Ovary (tissue), 3 donors: Measurements from ENCODE around the gene NEK2.

Experiments
- CTCF ChIP-seq, 3 donors: fragments of 450-650 bp in 2 of 3; fragments of 200-600 bp in 1 of 3; IDR thresholded peaks; one replicate each; pipeline versions ENCODE4 v1.5.1 to v1.8.0; 2016 to 2022; ENCODE audit warnings: antibody characterized with exemption in 3 of 3, mild to moderate bottlenecking in 1 of 3
- POLR2A ChIP-seq: fragments of 450-650 bp; IDR thresholded peaks from one replicate; pipeline ENCODE4 v1.6.1; 2017; ENCODE audit warnings: antibody characterized with exemption, mild to moderate bottlenecking, moderate library complexity
- donor health status: DM: no; HTN: no; CAD: no.

DNA sequence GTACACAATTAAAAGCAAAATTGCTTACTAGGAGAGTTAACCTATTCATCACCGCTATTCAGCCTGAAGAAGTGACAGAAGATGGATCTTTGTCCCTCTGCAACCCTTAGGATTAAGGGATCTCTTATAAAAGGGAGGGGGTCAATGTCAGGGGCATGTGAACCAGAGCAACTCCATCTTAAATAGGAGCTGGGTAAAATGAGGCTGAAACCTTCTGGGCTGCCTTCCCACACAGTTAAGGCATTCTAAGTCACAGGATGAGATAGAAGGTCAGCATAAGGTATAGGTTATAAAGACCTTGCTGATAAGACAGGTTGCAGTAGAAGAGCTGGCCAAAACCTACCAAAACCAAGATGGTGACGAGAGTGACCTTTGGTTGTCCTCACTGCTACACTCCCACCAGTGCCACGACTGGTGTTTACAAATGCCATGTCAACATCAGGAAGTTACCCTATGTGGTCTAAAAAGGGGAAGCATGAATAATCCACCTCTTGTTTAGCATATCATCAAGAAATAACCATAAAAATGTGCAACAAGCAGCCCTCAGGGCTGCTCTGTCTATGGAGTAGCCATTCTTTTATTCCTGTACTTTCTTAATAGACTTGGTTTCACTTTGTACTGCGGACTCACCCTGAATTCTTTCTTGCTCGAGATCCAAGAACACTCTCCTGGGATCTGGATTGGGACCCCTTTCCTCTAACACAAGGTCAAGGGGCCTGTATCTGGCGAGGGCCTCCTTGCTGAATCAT, 35.3 kb upstream of the NEK2 start:
- TF ChIP-seq CTCF (IDR thresholded peaks at IDR 0.05) (no peak), POLR2A (no peak)
